Common myeloid progenitor, CD34-positive (primary cell): Measurements from ENCODE around the gene PIK3R5.
A peak's percentile ranks its signal among the peaks of the same experiment; 100 is the strongest.

Experiments
- CTCF ChIA-PET: fragments of 350-600 bp; sonication (Branson Sonifier 250); formaldehyde crosslinking; loops from one replicate; lab custom pipeline; 2021; ENCODE audit warnings: antibody characterized with exemption; lab: Charles Lee
- POLR2A ChIA-PET: fragments of 350-600 bp; sonication (Branson Sonifier 250); formaldehyde crosslinking; loops from one replicate; lab custom pipeline; 2021; ENCODE audit warnings: antibody characterized with exemption; lab: Charles Lee
- DNase-seq, 3 donors: peaks; one replicate each; pipeline versions ENCODE4 v3.0.0 to v3.0.0-alpha.2; 2013
- H3K27ac ChIP-seq, 2 experiments: 1 replicate in 1 of 2; 2 replicates in 1 of 2; pipeline ENCODE4 v1.7.0; 2013; ENCODE audit warnings: inconsistent platforms in 2 of 2, low read length in 2 of 2, mild to moderate bottlenecking in 2 of 2, low read depth in 1 of 2, moderate library complexity in 1 of 2; ENCODE audit not compliant: severe bottlenecking in 2 of 2, insufficient read depth in 1 of 2, poor library complexity in 1 of 2
- H3K27me3 ChIP-seq, 5 experiments: replicated peaks in 2 of 5; 1 replicate in 3 of 5; 2 replicates in 2 of 5; pipeline versions ENCODE4 v1.6.1 to v1.7.0; 2013; ENCODE audit warnings: low read length in 4 of 5, mild to moderate bottlenecking in 2 of 5, moderate library complexity in 2 of 5, inconsistent platforms in 1 of 5; ENCODE audit not compliant: insufficient read depth in 5 of 5, control insufficient read depth in 4 of 5
- H3K36me3 ChIP-seq, 4 experiments: 1 replicate in 2 of 4; 2 replicates in 2 of 4; pipeline versions ENCODE4 v1.6.1 to v1.7.0; 2013; ENCODE audit warnings: low read length in 3 of 4, control low read depth in 1 of 4, mild to moderate bottlenecking in 1 of 4; ENCODE audit not compliant: control insufficient read depth in 4 of 4, insufficient read depth in 4 of 4
- H3K4me1 ChIP-seq, 4 experiments: 1 replicate in 3 of 4; 2 replicates in 1 of 4; pipeline versions ENCODE4 v1.6.1 to v1.7.1; 2013; ENCODE audit warnings: low read length in 3 of 4, mild to moderate bottlenecking in 3 of 4, control low read depth in 1 of 4, inconsistent platforms in 1 of 4, moderate library complexity in 1 of 4; ENCODE audit not compliant: control insufficient read depth in 4 of 4, insufficient read depth in 4 of 4; ENCODE audit errors: control extremely low read depth in 1 of 4
- H3K4me3 ChIP-seq, 7 experiments: 1 replicate in 4 of 7; 2 replicates in 3 of 7; pipeline versions ENCODE4 v1.5.1 to v1.7.0; 2013; ENCODE audit warnings: mild to moderate bottlenecking in 7 of 7, low read length in 6 of 7, moderate library complexity in 6 of 7, inconsistent platforms in 2 of 7, low read depth in 2 of 7, control low read depth in 1 of 7; ENCODE audit not compliant: insufficient read depth in 4 of 7, control insufficient read depth in 1 of 7; ENCODE audit errors: extremely low read depth in 1 of 7
- H3K9me3 ChIP-seq, 5 experiments: 1 replicate in 4 of 5; 2 replicates in 1 of 5; pipeline versions ENCODE4 v1.6.1 to v1.7.1; 2013; ENCODE audit warnings: low read length in 4 of 5, mild to moderate bottlenecking in 2 of 5, inconsistent platforms in 1 of 5, low read depth in 1 of 5, moderate library complexity in 1 of 5; ENCODE audit not compliant: control insufficient read depth in 4 of 5, insufficient read depth in 2 of 5; ENCODE audit errors: control extremely low read depth in 1 of 5
- WGBS: methylation state at CpG from one replicate; pipeline ENCODE4 v1.1.5; 2013; ENCODE audit not compliant: insufficient coverage; 5-methylcytosine and 5-hydroxymethylcytosine counted together

Gene PIK3R5

GRCh38 chr17:8947201-8947600 is 18.3 kb downstream of the PIK3R5 start:
- Histone ChIP-seq H3K27ac (no peak overlapping the region), H3K4me1 (peaks cover 0 to 26% (median 15%) of the 10 kb centered on the region in 4 experiments), H3K36me3 (peaks cover 0 to 10% (median 2%) of the 10 kb centered on the region in 4 experiments), H3K4me3 (no peak overlapping the region), H3K9me3 (peaks cover 0 to 4% (median 0%) of the 10 kb centered on the region in 5 experiments), H3K27me3 (no peaks in the 10 kb centered on the region)
- ChIA-PET POLR2A (no interaction called here), CTCF (interaction anchor here (1.3 kb wide), 2 partner anchors 9 to 51 kb away, joined by 3 read pairs; no protein-coding TSS in a partner anchor)
- no peak for DNase-seq
- WGBS, result 100% methylated on average over 1 of the region's 7 CpGs

GRCh38 chr17:8946476-8946875 is 19.0 kb downstream of the PIK3R5 start:
- Histone ChIP-seq H3K27ac (no peak overlapping the region), H3K27me3 (no peaks in the 10 kb centered on the region), H3K9me3 (no peaks in the 10 kb centered on the region), H3K4me1 (peaks cover 0 to 33% (median 22%) of the 10 kb centered on the region in 4 experiments), H3K36me3 (peaks cover 0 to 7% (median 2%) of the 10 kb centered on the region in 4 experiments), H3K4me3 (no peak overlapping the region)
- CTCF ChIA-PET, result interaction anchor here (1.3 kb wide), 2 partner anchors 10 to 51 kb away, joined by 3 read pairs; no protein-coding TSS in a partner anchor
- POLR2A ChIA-PET, result no interaction called here
- 98% methylated on average over 6 of the region's 6 CpGs for WGBS
- DNase-seq, result no peak

- 93% methylated on average over 6 of the region's 8 CpGs for WGBS
- CTCF ChIA-PET, result no interaction called here
Measured at GRCh38 chr17:8946071-8946470, 19.4 kb downstream of the PIK3R5 start.

GRCh38 chr17:8944748-8945147 is 20.8 kb downstream of the PIK3R5 start:
- peak in 2 of 3 donors; percentile 47 to 57 for DNase-seq
- peaks cover 0 to 7% (median 2%) of the 10 kb centered on the region in 4 experiments for H3K36me3 ChIP-seq
- peak overlapping the region in 1 of 2 experiments; percentile 25 for H3K27ac ChIP-seq
- 29% methylated on average over 4 of the region's 4 CpGs for whole genome bisulfite sequencing
- CTCF ChIA-PET, result interaction anchor here (1.2 to 1.6 kb wide), 3 partner anchors 17 to 54 kb away, joined by 3 to 4 read pairs (median 3); no protein-coding TSS in a partner anchor
- POLR2A ChIA-PET, result no interaction called here
- peaks cover 3 to 48% (median 36%) of the 10 kb centered on the region in 4 experiments for H3K4me1 ChIP-seq
- H3K9me3 ChIP-seq, result no peaks in the 10 kb centered on the region
- no peak overlapping the region for H3K4me3 ChIP-seq
- H3K27me3 ChIP-seq, result no peaks in the 10 kb centered on the region

More at GRCh38 chr17:8946071-8946470, 19.4 kb downstream of the PIK3R5 start:
- Histone ChIP-seq H3K4me3 (no peak overlapping the region), H3K9me3 (no peaks in the 10 kb centered on the region), H3K4me1 (peaks cover 0 to 37% (median 26%) of the 10 kb centered on the region in 4 experiments), H3K27me3 (no peaks in the 10 kb centered on the region), H3K36me3 (peaks cover 0 to 7% (median 2%) of the 10 kb centered on the region in 4 experiments), H3K27ac (no peak overlapping the region)
- POLR2A ChIA-PET, result no interaction called here
- DNase-seq, result no peak

- no peaks in the 10 kb centered on the region for H3K27me3 ChIP-seq
- CTCF ChIA-PET, result interaction anchor here (1.2 to 1.6 kb wide), 3 partner anchors 18 to 54 kb away, joined by 3 to 4 read pairs (median 3); no protein-coding TSS in a partner anchor
- no peak overlapping the region for H3K27ac ChIP-seq
- no peak overlapping the region for H3K4me3 ChIP-seq
- peaks cover 0 to 7% (median 2%) of the 10 kb centered on the region in 4 experiments for H3K36me3 ChIP-seq
- no peak for DNase-seq
- peaks cover 8 to 51% (median 41%) of the 10 kb centered on the region in 4 experiments for H3K4me1 ChIP-seq
- H3K9me3 ChIP-seq, result no peaks in the 10 kb centered on the region
- POLR2A ChIA-PET, result no interaction called here
Measured at GRCh38 chr17:8944083-8944482, 21.4 kb downstream of the PIK3R5 start.

GRCh38 chr17:8941980-8942622 is 23.4 kb downstream of the PIK3R5 start:
- CTCF ChIA-PET, result interaction anchor here (1.3 to 1.6 kb wide), 2 partner anchors 11 to 56 kb away, joined by 3 to 5 read pairs; no protein-coding TSS in a partner anchor
- Histone ChIP-seq H3K4me1 (peaks cover 11 to 46% (median 40%) of the 10 kb centered on the region in 4 experiments), H3K27ac (no peak overlapping the region), H3K27me3 (no peaks in the 10 kb centered on the region), H3K4me3 (no peak overlapping the region), H3K36me3 (peaks cover 0 to 7% (median 2%) of the 10 kb centered on the region in 4 experiments), H3K9me3 (no peaks in the 10 kb centered on the region)
- 70% methylated on average over 7 of the region's 8 CpGs for WGBS
- no peak for DNase-seq
- POLR2A ChIA-PET, result no interaction called here

- Histone ChIP-seq H3K27me3 (no peaks in the 10 kb centered on the region), H3K4me3 (peak overlapping the region in 1 of 7 experiments; percentile 18), H3K36me3 (peaks cover 0 to 7% (median 2%) of the 10 kb centered on the region in 4 experiments), H3K9me3 (no peaks in the 10 kb centered on the region), H3K4me1 (peaks cover 11 to 46% (median 40%) of the 10 kb centered on the region in 4 experiments), H3K27ac (no peak overlapping the region)
- ChIA-PET POLR2A (no interaction called here), CTCF (interaction anchor here (1.3 to 1.6 kb wide), 2 partner anchors 12 to 56 kb away, joined by 3 to 5 read pairs; no protein-coding TSS in a partner anchor)
- 14% methylated on average over 14 of the region's 14 CpGs for WGBS
- peak in 2 of 3 donors; percentile 41 to 61 for DNase-seq
Measured at GRCh38 chr17:8941520-8941919, 24.0 kb downstream of the PIK3R5 start.
